HG03460 (cell line): Measurements from ENCODE around the gene RPL39L.

ENCODE experiments used
- ATAC-seq: cut with Tn5 transposase; IDR thresholded peaks from one replicate; pipeline ENCODE4 v1.9.1; 2021; ENCODE audit not compliant: unreplicated experiment

The RPL39L gene

GRCh38 chr3:187102073-187102634 lies 37.1 kb downstream of the RPL39L start:
- no peak for ATAC-seq

- peak; percentile 59 for ATAC-seq
These were observed 37.9 kb downstream of the RPL39L start for GRCh38 chr3:187101184-187102072.

GRCh38 chr3:187098923-187099512 lies 40.3 kb downstream of the RPL39L start:
- no peak for ATAC-seq

- ATAC-seq: no peak
These were observed 46.0 kb downstream of the RPL39L start for GRCh38 chr3:187093320-187093719.

GRCh38 chr3:187088701-187089100 lies 50.6 kb downstream of the RPL39L start:
- no peak for ATAC-seq

- ATAC-seq: no peak
These were observed 52.5 kb downstream of the RPL39L start for GRCh38 chr3:187086831-187087230.

- ATAC-seq: no peak
These were observed 53.4 kb downstream of the RPL39L start for GRCh38 chr3:187085933-187086332.

- no peak for ATAC-seq
These were observed 54.2 kb downstream of the RPL39L start for GRCh38 chr3:187085021-187085666.

GRCh38 chr3:187084580-187084979 lies 54.7 kb downstream of the RPL39L start:
- no peak for ATAC-seq

GRCh38 chr3:187084126-187084525 lies 55.2 kb downstream of the RPL39L start:
- ATAC-seq: no peak

- ATAC-seq: no peak
These were observed 56.4 kb downstream of the RPL39L start for GRCh38 chr3:187082758-187083375.

- no peak for ATAC-seq
These were observed 58.4 kb downstream of the RPL39L start for GRCh38 chr3:187080799-187081450.

GRCh38 chr3:187079090-187080022 lies 59.9 kb downstream of the RPL39L start:
- ATAC-seq: no peak

- ATAC-seq: no peak
These were observed 61.8 kb downstream of the RPL39L start for GRCh38 chr3:187077537-187077936.

- ATAC-seq: no peak
These were observed 62.2 kb downstream of the RPL39L start for GRCh38 chr3:187077085-187077484.

GRCh38 chr3:187076297-187076696 lies 63.0 kb downstream of the RPL39L start:
- ATAC-seq: no peak

- no peak for ATAC-seq
These were observed 64.5 kb downstream of the RPL39L start for GRCh38 chr3:187074846-187075245.

GRCh38 chr3:187073581-187074098 lies 65.7 kb downstream of the RPL39L start:
- ATAC-seq: no peak

GRCh38 chr3:187072511-187072910 lies 66.8 kb downstream of the RPL39L start:
- no peak for ATAC-seq
